Measurements from ENCODE around the gene VSTM2B.
A peak's percentile ranks its signal among the peaks of the same experiment; 100 is the strongest.
"Not testable (repeated sequence)": the region's sequence is repeated elsewhere in the genome, so short reads cannot be mapped to it uniquely, and the experiment has no call there.

VSTM2B gene

GRCh38 chr19:29548483-29549085 is 22.8 kb downstream of the VSTM2B start:
- DNase-seq, result no peak

- DNase-seq, result no peak
Observed at GRCh38 chr19:29549105-29550070, 23.6 kb downstream of the VSTM2B start.

GRCh38 chr19:29550896-29551295 is 25.1 kb downstream of the VSTM2B start:
- DNase-seq, result no peak

GRCh38 chr19:29551774-29552173 is 26.0 kb downstream of the VSTM2B start:
- DNase-seq, result no peak

- no peak for DNase-seq
Observed at GRCh38 chr19:29552454-29553280, 26.9 kb downstream of the VSTM2B start.

- no peak for DNase-seq
Observed at GRCh38 chr19:29554149-29554548, 28.4 kb downstream of the VSTM2B start.

- DNase-seq, result not testable (repeated sequence)
Observed at GRCh38 chr19:29559110-29559509, 33.3 kb downstream of the VSTM2B start.

GRCh38 chr19:29559743-29560142 is 33.9 kb downstream of the VSTM2B start:
- no peak for DNase-seq

GRCh38 chr19:29560313-29561075 is 34.7 kb downstream of the VSTM2B start:
- no peak for DNase-seq

- no peak for DNase-seq
Observed at GRCh38 chr19:29561601-29562000, 35.8 kb downstream of the VSTM2B start.

GRCh38 chr19:29562299-29563297 is 36.8 kb downstream of the VSTM2B start:
- no peak for DNase-seq

- no peak for DNase-seq
Observed at GRCh38 chr19:29563486-29564101, 37.8 kb downstream of the VSTM2B start.

- DNase-seq, result peak in 1 of 2 experiments; percentile 1
Observed at GRCh38 chr19:29564574-29565005, 38.8 kb downstream of the VSTM2B start.

GRCh38 chr19:29565171-29565570 is 39.4 kb downstream of the VSTM2B start:
- DNase-seq, result no peak

GRCh38 chr19:29566496-29567054 is 40.8 kb downstream of the VSTM2B start:
- DNase-seq, result no peak

- no peak for DNase-seq
Observed at GRCh38 chr19:29567366-29567915, 41.6 kb downstream of the VSTM2B start.

GRCh38 chr19:29568036-29569025 is 42.5 kb downstream of the VSTM2B start:
- no peak for DNase-seq
